Fibroblast of the aortic adventitia (primary cell): Measurements from ENCODE around the gene ROCK2. TPM values are rescaled to one million over a fixed set of nuclear protein-coding genes. Genes with fewer than 3 reads are reported as not detected.

Experiments used
- DNase-seq: peaks from one replicate; pipeline ENCODE4 v3.0.0-alpha.2; 2010; ENCODE audit warnings: low read depth
- H3K4me3 ChIP-seq: 2 replicates; pipeline ENCODE4 v1.5.1; 2011; ENCODE audit warnings: low read depth, mild to moderate bottlenecking, control low read depth, low read length, moderate library complexity
- CTCF ChIP-seq: IDR thresholded peaks from 2 replicates; pipeline ENCODE4 v1.5.1; 2011; ENCODE audit warnings: mild to moderate bottlenecking, low read length, control low read depth, inconsistent platforms; ENCODE audit not compliant: insufficient read depth
- total RNA-seq: library from RNA; depleted of rRNA; stranded (reverse); fragments of >200 nt; gene quantifications from 2 replicates; pipeline ENCODE4 v1.2.3, GENCODE V29; 2012; ENCODE audit warnings: low replicate concordance

The ROCK2 gene
- total RNA-seq, 1 donor: 65.3 TPM

DNA sequence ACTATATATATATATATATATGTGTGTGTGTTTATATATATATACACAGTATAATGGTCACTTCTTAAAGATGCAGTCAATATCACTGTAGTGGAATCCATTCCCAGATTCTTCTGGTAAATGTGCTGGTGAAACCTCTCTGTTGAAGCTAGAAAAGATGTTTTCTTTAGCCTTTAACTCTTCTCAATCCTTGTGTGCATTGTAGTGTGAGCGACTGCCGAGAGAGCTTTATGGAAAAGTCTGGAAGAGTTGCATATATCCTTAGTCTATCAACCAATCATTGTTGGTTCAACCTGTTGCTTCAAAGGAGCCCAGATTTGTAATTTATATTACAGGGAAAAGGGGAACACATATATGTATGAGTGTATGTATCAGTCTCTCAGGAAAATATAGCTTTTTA is 161.5 kb downstream of the ROCK2 start:
- DNase-seq: no peak

GRCh38 chr2:11180653-11181052 is 163.8 kb downstream of the ROCK2 start:
- H3K4me3 ChIP-seq: no peak overlapping the region
- no peak for DNase-seq
- TF ChIP-seq CTCF: no peak

More for the DNA sequence above, 161.5 kb downstream of the ROCK2 start:
- no peak overlapping the region for H3K4me3 ChIP-seq
- no peak for TF ChIP-seq CTCF

GRCh38 chr2:11179899-11180298 is 164.5 kb downstream of the ROCK2 start:
- no peak for TF ChIP-seq CTCF
- DNase-seq: no peak
- no peak overlapping the region for H3K4me3 ChIP-seq

- TF ChIP-seq CTCF: no peak
- no peak for DNase-seq
- H3K4me3 ChIP-seq: no peak overlapping the region
Observed at GRCh38 chr2:11179196-11179595, 165.2 kb downstream of the ROCK2 start.

DNA sequence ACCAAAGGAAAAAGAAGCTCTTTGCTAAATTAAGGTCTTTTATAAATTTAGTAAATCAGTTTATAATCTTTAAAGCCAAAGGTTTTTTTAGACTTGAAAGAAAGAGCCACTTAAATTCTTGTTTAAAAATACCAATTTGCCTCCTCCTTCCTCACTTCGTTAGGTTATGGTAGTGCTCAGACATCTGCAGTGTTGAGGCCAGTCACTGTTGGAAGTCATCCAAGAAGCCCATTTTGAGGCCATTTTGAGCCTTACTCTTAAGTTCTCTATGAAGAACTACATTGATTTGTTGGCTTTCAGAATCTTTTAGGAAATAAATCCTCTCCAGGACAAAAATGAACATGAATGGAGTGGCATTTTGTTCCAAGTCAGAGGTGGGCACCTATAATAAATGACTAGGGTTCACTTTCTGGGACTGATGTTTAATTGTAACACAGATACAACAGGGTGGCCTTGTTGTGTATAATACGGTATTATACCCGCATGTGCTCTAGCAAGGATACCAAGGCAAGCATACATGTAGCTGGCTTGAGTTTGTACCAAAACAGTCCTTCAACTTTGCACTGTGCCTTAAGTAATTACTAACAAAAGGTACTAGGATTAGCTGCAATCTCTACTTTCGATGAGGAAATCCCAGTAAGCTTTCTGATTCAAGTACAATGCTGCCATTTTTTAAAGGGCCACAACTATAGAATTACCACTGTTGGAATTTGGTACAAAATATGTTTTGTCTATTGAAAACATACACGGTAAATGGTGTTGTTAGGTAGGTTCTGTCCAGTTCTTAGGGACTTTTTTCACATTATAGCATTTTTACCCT is 166.4 kb downstream of the ROCK2 start:
- no peak for DNase-seq
- H3K4me3 ChIP-seq: no peak overlapping the region
- no peak for TF ChIP-seq CTCF

GRCh38 chr2:11175293-11175795 is 169.1 kb downstream of the ROCK2 start:
- H3K4me3 ChIP-seq: no peak overlapping the region
- peak; percentile 44 for DNase-seq
- TF ChIP-seq CTCF: no peak
